HG03135 (cell line): ENCODE results near the gene FAM180A.

ENCODE experiments used
- ATAC-seq: cut with Tn5 transposase; IDR thresholded peaks from one replicate; pipeline ENCODE4 v1.9.1; 2021; ENCODE audit warnings: mild to moderate bottlenecking, moderate library complexity; ENCODE audit not compliant: unreplicated experiment

FAM180A gene

DNA sequence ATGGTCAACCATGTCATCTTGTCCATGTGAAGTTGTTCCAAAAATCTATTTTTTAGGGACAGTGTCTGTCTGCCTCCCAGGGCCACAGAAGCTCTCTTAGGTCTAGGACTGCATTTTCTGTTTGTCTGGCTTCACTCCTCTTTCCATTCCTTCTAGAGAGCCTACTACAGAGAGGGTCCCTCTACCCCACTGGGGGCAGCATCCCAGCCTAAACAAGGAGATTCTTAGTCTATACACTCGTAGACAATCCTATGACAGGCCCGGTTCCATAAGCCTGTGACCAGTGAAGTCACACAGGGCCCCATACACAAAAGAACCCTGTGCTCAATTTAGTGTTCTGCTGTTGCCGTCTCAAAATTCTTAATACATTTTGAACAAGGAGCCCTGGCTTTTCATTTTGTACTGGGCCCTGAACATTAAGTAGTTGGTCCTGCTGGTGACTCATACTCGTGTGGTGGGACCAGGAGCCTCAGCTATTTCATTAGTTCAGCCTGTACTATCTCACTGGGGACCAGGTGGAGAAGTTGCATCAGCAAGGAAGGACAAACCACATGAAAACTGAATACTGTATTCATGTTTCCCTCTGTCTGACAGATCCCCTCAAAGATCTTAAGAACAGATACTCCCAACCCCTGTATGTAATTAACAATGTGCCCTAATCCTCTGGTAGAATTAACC lies 23.5 kb upstream of the FAM180A start:
- no peak for ATAC-seq

DNA sequence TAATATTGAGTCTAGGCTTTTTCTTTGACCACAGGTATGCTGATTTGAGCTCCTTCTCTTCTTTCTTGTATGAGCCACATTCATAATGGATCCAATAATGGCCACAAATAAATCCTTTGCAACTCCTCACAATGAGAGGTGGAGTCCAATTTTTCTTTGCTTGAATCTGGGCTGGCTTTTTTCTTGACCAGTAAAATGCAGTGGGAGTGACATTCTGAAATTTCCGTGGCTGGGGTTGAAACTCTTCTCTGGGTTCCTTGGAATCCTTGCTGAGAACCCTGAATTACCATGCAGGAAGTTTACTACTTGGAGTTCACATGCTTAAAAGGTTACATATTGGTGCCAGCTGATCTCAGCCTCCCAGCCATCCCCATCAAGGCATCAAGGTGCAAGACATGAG lies 22.4 kb upstream of the FAM180A start:
- ATAC-seq: no peak

DNA sequence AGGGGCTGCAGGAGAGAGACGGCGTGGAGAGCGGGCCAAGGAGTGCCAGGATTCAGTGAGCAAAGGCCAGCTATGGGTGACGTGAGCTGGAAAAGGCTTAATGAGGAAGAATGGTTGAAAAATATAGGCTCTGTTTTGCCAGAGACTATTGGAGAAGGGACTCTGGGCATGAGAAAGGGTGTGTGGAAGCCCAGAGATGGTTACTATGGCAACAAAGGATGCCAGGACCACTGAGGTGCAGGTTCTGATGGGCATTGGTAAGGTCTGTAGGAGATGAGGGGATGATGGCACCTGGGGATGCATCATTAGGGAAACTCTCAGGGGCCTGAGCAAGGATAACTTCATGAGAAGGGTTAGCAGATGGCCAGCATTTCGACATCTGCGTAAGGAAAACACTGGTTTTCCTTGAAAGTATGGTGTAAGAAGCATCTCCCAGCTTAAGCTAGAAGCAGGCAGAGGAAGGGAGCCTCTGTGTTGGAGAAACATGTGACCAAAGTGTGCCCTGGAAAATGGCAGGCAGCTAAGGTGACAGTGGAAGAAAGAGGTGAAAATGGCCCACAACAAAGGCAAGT lies 21.6 kb upstream of the FAM180A start:
- no peak for ATAC-seq

DNA sequence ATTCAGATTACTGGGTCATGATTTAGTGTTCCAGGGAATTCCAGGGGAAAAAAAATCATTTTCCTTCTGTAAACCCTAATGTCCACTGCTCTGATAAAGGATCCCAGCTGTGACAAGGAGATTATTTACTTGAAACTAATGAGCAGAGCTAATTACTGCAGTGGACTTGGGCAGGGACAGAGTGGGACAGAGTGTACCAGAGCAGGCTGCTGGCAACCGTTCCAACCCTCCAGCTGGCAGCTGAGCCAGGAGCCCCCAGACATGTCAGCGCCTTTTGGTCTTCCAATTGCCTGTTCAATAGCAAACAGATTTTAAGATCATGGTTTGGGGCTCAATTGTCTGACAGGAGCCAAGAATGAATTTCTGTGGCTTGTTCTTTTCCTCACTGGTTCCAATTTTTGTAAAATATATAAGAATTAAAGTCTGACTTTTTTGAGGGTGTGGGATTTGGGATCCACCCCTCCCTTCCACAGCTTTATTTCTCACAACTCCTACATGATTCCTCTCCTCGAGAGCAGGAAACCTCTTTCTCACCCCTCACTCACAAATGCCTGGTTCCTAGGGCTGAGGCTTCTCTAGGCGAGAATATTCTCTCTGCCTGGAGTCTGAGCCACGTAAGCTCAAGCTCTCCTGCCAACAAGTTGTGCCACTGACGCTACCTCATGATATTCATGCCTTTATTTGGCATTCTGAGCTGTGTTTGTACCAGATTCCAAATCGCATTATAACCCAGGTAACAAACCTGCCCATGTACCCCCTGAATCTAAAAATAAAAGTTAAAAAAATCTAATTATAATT lies 20.6 kb upstream of the FAM180A start:
- ATAC-seq: no peak

DNA sequence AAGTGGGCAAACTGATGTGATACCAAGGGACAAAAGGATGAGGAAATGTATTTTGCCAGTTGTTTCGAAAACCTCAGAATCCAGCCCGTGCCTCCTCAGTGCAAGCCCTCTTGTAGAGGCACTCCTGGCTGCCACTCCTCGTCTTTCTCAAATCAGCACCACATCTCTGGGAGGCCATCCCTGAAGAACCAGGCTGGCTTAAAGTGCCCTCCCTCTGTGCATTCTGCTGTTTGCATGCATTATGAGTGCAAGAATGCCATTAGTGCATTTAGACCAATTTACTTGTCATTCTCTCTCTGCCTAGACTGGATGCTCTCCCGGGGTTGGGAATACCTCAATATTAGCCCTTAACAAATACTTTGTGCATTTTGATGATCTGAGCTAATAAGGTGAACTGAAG lies 19.9 kb upstream of the FAM180A start:
- ATAC-seq: no peak

DNA sequence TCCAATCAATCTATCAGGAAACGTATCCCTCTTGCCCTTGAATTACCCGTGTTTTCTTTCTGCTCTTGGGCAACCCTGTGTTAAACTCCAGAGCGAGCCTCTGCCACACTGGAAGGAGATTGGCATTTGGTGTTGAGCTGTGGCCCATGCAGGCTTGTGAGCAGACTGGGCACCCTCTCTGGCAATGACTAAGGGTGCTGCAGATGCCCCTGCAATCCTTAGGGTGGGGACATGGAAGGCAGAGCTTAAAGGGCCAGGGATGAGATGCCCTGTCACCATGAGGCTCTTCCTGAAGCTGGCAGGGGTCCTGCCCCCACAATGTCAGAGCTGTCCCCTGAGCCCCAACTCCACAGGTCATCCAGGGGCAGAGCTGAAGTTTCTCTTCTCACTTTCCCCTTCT lies 19.5 kb upstream of the FAM180A start:
- ATAC-seq: no peak

DNA sequence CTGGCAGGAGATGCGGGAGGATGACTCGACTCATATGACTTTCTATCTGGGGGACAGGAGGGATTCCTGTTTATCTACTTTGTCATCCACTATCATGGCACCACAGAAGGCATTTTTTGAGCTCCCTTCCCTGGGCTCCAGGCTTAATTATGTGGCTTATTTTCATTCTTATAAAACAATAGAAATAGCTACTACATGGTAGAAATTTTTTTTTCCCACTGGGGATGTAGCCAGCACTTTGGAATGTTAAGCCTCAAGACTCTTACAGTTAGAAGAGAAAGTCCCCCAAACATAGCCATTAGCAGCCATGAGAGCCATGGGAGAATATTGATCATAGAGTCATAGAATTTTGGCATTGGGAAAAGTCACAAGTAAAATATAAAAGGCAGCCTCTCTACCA lies 14.6 kb upstream of the FAM180A start:
- no peak for ATAC-seq

DNA sequence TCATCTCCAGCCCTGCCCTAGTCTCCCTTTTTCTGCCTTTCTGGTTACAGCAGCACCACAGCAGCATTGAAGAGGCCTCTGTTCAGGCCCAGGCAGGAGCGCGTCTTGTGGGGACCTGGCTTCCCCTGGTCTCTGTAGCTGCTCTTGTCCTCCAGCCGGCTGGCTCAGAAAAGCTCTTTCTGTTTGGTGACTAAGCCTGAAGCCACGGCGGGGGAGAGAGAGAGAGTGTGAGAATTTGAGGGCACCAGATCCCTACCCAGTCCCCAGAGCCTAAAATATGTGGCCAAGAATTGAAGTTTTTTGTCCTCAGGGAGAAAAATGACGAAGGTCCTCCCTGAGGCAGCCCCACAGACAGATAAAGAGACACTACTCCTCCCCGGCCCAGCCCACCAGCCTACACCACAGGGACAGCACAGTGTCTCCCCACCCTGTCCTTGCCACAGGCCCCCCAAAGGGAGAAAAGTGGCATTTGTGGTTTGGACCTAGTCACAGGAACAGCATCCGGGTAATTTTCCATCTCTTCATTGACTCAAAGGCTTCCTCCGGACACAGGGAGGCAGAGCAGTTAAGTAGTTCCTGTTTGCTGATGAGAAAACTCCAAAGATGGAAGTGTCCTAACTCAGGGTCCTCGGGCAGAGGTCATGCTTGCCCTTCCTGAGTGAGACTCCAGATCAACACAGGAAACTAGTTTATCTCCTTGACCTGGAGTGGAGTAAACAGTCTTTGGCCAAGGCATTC lies 13.3 kb upstream of the FAM180A start:
- ATAC-seq: no peak

DNA sequence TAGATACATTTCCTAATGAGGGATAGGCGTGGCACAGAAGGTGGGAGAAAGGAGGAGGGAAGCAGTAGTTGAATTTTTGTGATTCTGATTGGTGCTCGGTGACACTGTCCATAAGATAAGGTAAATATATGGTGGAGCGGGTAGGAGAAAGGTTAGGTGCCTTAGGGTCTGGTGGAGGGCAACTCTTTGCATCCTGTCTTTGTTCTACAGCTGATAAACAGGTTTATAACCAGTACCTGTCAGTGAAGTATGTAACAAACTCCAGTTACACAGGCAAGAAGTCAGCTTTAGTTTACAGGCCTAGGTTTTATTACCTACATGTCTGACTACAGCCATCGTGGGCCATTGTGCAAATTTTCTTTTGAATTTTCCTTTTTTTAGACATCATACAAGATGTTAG lies 10.9 kb upstream of the FAM180A start:
- ATAC-seq: no peak

DNA sequence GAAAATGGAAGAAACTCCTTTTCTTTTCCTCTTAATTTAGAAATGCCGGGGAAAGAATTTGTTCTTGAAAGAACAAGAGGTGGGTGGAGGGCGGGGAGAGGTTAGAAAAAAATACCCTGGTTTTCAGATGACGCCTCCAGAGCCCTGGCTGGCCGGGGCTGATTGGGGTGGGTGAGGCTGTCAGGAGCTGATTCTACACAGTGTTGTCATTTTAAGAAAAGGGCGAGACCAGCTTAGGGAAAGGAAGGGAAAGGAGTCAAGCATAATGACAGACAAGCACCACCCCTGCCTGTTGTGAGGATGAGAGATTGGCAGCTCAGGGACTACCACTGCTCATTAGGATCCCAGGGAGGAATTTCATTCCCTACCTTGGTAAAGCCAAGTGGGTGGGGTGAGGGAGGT lies 9.9 kb upstream of the FAM180A start:
- ATAC-seq: no peak

DNA sequence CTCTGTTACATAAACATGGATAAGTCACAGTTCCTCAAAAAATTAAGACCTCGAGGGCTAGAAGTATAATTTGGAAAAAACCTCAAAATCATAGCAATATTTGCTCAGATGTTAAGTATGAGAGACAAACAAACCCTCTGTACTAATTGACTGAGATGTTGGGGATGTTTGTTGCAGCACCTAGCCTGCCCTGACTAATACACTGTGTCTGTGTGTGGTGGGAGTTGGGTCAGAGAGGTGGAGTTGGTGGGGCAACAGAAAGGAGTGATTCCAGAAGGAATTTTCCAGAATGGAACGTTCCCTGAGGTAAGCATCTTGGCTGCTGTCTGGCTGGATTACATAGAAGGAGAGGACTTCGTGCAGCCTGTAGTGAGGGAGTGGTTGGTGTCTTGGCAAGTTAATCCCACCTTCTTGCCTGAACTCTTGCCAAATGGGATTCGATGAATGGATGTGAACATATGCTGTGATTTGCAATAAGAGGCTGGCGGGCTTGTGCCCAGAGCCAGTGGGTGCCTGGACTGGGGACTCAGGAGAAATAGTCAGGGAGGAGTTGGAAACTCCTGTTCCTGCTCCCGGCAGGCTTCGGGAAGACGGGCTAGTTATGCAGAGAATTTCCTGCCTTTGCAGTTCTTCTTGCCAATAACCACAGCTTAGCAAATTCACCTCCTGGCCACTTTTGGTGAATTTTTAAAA lies 9.3 kb upstream of the FAM180A start:
- ATAC-seq: no peak

DNA sequence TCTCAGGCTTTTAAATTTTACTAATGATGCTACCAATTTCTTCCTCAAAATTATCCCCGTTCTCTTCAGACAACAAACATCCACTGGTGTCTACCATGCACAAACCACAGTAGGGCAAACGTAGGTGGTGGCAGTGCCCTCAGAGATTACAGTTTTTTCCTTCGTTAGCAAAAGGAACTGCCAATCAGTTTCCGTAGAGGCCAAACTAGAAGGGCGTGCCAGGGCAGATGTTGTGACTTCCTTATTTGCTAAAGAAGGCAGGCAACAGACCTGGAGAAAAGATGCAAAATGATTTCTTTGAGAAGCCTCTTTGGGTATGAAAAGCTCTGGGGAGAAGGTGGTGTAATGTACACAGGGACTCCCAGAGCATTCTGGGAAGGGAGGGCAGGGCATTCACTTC lies 7.6 kb upstream of the FAM180A start:
- no peak for ATAC-seq

DNA sequence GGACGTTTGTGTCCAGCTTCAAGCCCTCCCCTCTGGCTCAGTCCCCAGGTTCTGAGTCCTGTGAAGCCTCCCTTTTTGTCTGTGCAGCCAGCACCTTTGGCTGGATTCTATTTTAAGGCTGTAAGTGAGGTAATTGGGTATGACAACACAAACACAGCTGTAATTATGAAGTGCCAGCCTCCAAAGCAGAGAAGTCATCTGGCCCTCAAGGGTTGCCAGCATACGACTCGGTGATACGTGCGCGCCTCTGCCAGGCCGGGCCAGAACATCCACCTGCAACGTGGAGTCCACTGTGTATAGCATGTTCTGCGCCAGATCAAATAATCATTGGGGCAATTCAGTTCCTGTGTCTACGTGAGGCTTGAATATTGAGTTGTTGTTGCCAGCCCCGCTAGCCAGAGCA lies 6.7 kb upstream of the FAM180A start:
- no peak for ATAC-seq

DNA sequence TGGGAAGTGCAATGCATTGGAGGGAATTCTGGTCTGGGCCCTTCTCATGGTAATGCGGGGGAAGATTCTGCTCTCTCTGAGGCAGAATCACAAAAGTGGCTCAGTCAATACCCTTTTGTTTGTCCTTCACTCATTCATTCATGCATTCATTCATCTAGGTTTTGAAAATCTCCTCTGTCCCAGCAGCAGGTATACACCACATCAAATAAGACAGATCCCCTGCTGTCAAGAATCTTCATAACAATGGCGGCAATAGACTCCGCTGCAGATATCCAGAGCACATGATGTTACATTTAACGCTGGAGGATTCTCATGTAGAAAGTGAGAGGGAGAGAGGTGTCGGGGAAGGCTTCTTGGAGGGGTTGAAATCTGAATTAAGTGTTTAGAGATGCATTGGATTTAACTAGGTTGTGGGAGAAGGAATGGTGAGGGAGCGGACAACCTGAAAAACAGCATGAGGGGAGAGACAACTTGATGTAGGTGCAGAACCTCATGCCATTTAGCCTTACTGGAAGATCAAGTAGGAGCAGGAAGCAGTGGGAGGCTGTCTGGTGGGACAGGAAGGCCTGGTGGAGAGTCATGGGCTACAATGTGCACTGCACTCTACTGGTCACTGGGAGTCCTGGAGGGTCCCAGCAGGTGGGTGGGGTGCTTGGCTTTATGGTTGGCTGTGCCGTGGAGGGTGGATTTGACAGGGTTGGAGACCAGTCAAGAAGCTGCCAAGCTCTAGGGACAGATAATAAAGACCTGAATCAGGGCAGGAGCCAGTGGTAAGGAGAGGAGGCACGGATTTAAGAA lies 5.2 kb upstream of the FAM180A start:
- ATAC-seq: no peak

DNA sequence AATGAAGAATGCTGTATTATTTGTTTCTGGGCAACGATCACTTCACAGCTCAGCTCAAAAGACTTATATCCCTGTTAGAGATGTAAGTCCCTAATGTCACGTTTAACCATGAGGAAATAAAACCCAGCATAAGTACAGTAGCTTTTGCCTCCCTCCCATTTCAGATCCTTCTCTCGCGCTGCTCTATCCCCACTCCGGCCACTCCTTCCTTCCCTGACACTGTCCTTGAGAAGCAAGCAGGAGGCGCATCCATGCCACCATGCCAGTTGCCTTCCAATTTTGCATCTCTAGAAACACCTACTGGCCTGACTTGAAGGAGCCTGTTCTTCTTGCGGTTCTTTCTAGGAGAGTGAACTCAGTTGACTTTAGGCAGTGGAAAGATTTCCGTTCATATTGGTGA lies 1.2 kb downstream of the FAM180A start:
- no peak for ATAC-seq

DNA sequence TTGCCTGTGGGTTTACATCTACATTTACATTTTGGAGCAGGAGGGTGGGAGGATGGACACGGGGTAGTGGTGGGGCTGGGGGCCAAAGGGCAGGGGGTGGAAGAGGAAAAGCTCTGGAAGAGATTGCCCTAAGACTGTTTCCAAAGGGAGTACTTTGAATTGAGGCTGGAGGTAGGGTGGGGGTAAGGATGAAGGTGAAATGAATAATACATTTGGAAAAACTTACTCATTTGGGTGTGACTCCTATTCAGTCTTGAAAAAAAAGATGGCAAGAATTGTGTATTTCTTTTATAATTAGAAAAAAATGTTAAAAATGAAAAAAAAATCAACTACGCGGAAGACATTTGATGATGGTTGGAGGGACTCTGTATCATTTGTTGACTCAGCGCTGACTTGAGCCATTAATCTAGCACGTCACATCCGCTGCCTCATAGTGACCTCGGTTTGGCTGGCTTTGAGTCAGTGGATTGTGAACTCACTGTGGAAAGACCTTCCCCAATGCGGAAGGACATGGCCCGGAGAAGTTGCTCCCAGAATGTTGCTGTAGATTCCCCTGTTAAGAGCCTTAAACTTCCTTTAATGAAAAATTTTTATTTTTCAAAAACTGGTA lies 2.8 kb downstream of the FAM180A start:
- no peak for ATAC-seq

DNA sequence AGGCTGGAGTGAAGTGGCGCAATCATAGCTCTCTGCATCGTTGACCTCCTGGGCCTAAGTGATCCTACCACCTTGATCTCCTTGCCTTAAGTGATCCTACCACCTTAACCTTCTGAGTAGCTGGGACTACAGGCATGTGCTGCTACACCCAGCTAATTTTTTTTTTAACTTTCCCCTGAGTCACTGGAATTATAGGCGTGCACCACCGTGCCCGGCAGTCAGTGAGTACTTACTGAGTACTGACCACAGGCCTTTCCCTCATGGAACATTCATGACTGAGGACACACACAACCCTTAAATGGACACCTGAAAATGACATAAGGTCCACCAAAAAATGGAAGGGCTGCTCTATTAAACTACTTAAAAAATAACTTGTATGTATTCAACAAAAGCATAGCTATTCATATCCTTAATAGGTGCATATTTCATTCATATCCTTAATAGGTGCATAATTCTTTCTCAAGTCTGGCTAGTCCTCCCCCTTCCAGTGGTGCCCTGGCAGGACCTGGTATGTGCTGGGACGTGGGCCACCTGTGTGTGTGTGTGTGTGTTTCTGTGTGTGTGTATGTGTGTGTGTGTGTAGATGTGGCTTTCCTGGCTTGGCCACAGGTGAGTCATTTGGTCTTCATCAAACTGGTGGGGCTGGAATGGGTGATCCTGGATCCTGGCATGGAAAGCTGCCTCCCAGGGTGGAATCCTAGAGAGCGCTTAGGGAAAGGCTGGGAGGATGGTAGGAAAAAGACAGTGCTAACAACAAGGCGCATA lies 3.5 kb downstream of the FAM180A start:
- ATAC-seq: no peak

DNA sequence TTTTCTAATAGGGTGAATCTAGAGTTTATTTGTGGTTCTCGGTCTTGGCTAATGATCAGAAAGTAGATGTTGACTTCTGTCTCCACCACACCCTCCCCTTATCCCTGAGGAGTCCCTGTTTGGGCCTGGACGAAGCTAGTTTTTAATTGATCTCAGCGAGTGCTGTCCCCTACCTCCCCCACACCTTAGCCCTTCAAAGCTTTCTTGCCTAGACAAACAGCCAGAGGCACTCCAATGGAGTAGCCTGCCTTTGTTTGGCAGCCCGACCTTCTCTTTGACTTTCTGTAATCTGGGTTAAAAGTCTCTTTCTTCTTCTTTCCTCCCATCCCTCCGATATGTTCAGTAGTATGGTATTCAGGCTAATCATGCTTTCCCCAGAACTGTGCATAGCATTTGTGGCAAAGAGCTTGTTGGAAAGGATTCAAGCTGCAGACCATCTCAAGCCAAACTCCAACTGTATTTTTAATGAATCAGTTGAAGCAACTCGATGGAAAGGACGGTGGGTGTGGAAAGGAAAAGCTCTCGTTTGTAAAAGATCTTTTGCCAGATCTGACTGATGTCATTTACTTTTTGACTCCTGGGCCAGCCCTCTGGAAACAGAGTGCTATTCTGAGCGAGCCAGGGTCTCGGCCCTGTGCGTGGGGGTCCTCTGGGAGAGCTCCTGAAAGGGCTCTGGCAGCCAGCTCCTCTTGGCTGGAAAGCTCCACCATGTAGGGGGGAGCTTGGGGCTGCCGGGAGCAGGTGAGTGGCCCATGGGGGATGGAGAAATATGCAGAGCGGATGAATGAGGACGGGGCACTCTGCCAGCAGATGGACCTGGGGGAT lies 4.5 kb downstream of the FAM180A start:
- ATAC-seq: no peak
